SH-SY5Y (cell line): ENCODE data around the gene SPA17.

ENCODE experiments used
- GATA2 ChIP-seq: IDR thresholded peaks from 2 replicates; pipeline ENCODE4 v1.6.1; 2011; ENCODE audit warnings: mild to moderate bottlenecking, low read depth, low read length
- GATA3 ChIP-seq: IDR thresholded peaks from 2 replicates; pipeline ENCODE4 v1.6.1; 2011; ENCODE audit warnings: low read depth, mild to moderate bottlenecking, low read length, moderate library complexity

DNA sequence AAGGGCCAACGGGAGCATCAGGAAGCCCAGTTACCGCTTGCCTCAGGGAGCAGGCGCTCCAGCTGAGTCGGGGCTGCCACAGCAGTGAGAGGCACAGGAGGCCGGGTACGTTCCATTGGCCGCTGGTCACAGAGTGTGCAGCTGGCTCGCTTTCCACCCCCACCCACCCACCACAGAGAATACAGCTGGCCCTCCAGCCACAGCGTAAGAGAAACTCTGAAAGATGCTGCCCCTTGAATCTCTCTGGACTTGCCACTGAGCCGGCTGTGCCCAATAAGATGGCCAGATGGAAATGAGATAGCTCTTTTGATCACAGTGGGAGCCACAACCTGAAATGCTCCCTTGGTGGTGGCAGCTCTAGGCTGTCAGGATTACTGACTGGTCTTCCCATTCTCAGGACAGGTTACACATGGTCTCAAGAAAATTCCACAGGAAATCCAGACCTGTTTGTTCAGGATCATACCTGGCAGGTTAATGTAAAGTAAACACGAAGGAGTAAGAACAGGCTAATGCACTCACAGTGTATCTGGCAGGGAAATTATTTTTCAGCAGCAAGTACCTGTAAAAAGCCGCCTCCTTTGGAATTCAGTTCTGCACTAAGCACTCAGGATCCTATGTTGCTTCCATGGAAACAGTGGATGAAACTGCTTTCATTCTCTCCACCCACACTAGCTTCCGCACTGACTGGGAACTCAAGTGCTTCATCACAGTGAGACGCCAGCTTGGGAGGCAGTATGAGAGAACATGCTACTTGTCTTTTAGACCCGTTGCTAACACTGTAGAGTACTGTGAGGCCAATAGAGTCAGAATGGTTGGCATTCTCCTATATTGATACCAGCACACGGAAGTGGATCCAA lies 16.7 kb upstream of the SPA17 start:
- no peak for TF ChIP-seq GATA3
- no peak for TF ChIP-seq GATA2
